ENCODE data around the gene RDX. TPM values are rescaled to one million over a fixed set of nuclear protein-coding genes. Genes with fewer than 3 reads are reported as not detected.

Gene RDX
- total RNA-seq, 1 experiment from 2014 or later, result 131 TPM

GRCh38 chr11:110179064-110179463 is 117.3 kb downstream of the RDX start:
- Histone ChIP-seq H3K9me2 (ENCODE audit: insufficient read depth) (no peaks in the 10 kb centered on the region), H3K4me3 (replicated peaks in 1 of 2; ENCODE audit: low read depth in 1 of 2, low read length in 2 of 2) (no peak overlapping the region), H3K27ac (ENCODE audit: low read depth, low read length) (no peak overlapping the region), H3K4me1 (ENCODE audit: control insufficient read depth in 1 of 2, insufficient read depth in 2 of 2, low read length in 2 of 2) (peaks cover 13 to 34% of the 10 kb centered on the region in 2 experiments; a peak in 3 of 4 replicates), H4K20me1 (ENCODE audit: insufficient read depth) (no peaks in the 10 kb centered on the region), H3K36me3 (ENCODE audit: control insufficient read depth in 1 of 2, insufficient read depth in 2 of 2, low read length in 2 of 2) (no peaks in the 10 kb centered on the region), H3K79me2 (ENCODE audit: insufficient read depth, low read length) (no peaks in the 10 kb centered on the region), H3K27me3 (ENCODE audit: insufficient read depth, low read length) (no peaks in the 10 kb centered on the region), H2AFZ (ENCODE audit: low read depth, low read length, poor library complexity, severe bottlenecking) (no peak overlapping the region), H3K9ac (ENCODE audit: low read length) (no peak overlapping the region), H3K9me3 (ENCODE audit: control insufficient read depth in 1 of 2, insufficient read depth in 1 of 2, low read depth in 1 of 2, low read length in 2 of 2) (no peaks in the 10 kb centered on the region), H3K4me2 (ENCODE audit: low read length) (no peak overlapping the region)
- no TSS peak for BruUV-seq (replicated peaks)
- ChIA-PET RAD21 (ENCODE audit: low non-redundant PET in 1 of 2, low total read pairs in 2 of 2, uncharacterized antibody in 2 of 2, unreplicated experiment in 2 of 2) (no interaction called here), POLR2A (no interaction called here), CTCF (no interaction called here)
- TF ChIP-seq ZFX (IDR thresholded peaks at IDR 0.05) (no peak), ELF1 (IDR thresholded peaks at IDR 0.05; ENCODE audit: borderline replicate concordance, low read depth) (no peak), POLR2AphosphoS5 (IDR thresholded peaks at IDR 0.05; ENCODE audit: low read depth, low read length) (no peak), EZH2 (IDR thresholded peaks at IDR 0.05) (no peak), JUND (IDR thresholded peaks at IDR 0.05) (no peak), SIN3A (IDR thresholded peaks at IDR 0.05; ENCODE audit: low read depth) (no peak), RAD21 (IDR thresholded peaks at IDR 0.05; ENCODE audit: low read depth) (no peak)
- no peak for ATAC-seq
- DNase-seq (ENCODE audit: low read depth, low spot score), result no peak
- intact Hi-C loops (cut with micrococcal nuclease), result no loop called here

- Histone ChIP-seq H3K27ac (ENCODE audit: low read depth, low read length) (no peak overlapping the region), H3K79me2 (ENCODE audit: insufficient read depth, low read length) (no peaks in the 10 kb centered on the region), H3K4me2 (ENCODE audit: low read length) (no peak overlapping the region), H3K9ac (ENCODE audit: low read length) (no peak overlapping the region), H2AFZ (ENCODE audit: low read depth, low read length, poor library complexity, severe bottlenecking) (no peak overlapping the region), H3K9me3 (ENCODE audit: control insufficient read depth in 1 of 2, insufficient read depth in 1 of 2, low read depth in 1 of 2, low read length in 2 of 2) (no peaks in the 10 kb centered on the region), H3K9me2 (ENCODE audit: insufficient read depth) (no peaks in the 10 kb centered on the region), H3K27me3 (ENCODE audit: insufficient read depth, low read length) (no peaks in the 10 kb centered on the region), H3K36me3 (ENCODE audit: control insufficient read depth in 1 of 2, insufficient read depth in 2 of 2, low read length in 2 of 2) (no peaks in the 10 kb centered on the region), H3K4me1 (ENCODE audit: control insufficient read depth in 1 of 2, insufficient read depth in 2 of 2, low read length in 2 of 2) (peaks cover 8 to 23% of the 10 kb centered on the region in 2 experiments; a peak in 3 of 4 replicates), H3K4me3 (replicated peaks in 1 of 2; ENCODE audit: low read depth in 1 of 2, low read length in 2 of 2) (no peak overlapping the region), H4K20me1 (ENCODE audit: insufficient read depth) (no peaks in the 10 kb centered on the region)
- ChIA-PET POLR2A (no interaction called here), CTCF (no interaction called here), RAD21 (ENCODE audit: low non-redundant PET in 1 of 2, low total read pairs in 2 of 2, uncharacterized antibody in 2 of 2, unreplicated experiment in 2 of 2) (no interaction called here)
- intact Hi-C loops (cut with micrococcal nuclease), result no loop called here
- ATAC-seq (no peak), DNase-seq (ENCODE audit: low read depth, low spot score) (no peak)
- BruUV-seq (replicated peaks), result no TSS peak
- TF ChIP-seq TCF7L2 (IDR thresholded peaks at IDR 0.05; ENCODE audit: borderline replicate concordance, extremely low read depth, insufficient read depth, insufficient read length) (no peak), EGR1 (IDR thresholded peaks at IDR 0.05; ENCODE audit: low read depth) (no peak), FOSL1 (IDR thresholded peaks at IDR 0.05; ENCODE audit: low read depth) (no peak)
These were observed 119.3 kb downstream of the RDX start for GRCh38 chr11:110177086-110177456.
